Midbrain (tissue), 1 donor: ENCODE results near the gene TRPV2.

Source experiments
- DNase-seq: peaks from one replicate; lab custom pipeline; 2025; lab: John Stamatoyannopoulos, UW

Gene TRPV2

GRCh38 chr17:16474012-16474725, 58.8 kb downstream of the TRPV2 start:
- DNase-seq, result no peak

DNA sequence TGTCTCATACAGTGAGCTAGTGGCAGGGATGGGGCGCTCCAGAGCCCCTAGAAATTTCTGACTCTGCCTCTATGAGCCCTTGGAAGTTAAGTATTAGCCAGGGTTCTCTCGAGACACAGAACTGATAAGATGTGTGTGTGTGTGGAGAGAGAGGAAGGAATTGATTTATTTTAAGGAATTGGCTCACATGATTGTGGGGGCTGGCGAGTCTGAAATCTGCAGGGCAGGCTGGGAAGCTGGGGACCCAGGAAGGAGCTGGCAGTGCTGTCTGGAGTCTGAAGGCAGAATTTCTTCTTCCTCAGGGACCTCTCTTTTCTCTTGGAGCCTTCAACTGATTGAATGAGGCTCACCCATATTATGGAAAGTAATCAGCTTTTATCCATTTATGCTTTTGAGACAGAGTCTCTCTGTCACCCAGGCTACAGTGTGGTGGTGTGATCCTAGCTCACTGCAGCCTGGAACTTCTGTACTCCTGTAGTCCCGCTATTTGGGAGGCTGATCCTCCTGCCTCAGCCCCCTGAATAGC, 59.9 kb downstream of the TRPV2 start:
- DNase-seq, result no peak

DNA sequence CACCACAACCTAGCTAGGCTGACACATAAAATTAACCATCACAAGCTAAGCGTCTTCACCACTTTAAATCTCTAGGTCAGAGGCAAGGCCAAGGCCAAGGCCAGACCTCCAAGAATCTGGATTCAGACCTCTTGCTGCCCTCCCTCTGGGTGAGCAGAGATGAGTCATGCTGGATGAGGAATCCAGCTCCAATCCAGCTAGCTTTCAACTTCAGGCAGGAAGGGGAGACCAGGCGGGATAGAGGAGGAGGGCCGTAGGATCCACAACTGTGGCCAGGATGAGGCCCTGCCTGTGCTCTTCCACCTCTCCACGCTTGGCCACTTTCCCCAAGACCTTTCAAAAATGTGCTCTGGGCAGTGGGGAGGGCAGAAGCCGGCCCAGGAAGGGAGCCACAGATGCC, 61.9 kb downstream of the TRPV2 start:
- DNase-seq, result no peak

DNA sequence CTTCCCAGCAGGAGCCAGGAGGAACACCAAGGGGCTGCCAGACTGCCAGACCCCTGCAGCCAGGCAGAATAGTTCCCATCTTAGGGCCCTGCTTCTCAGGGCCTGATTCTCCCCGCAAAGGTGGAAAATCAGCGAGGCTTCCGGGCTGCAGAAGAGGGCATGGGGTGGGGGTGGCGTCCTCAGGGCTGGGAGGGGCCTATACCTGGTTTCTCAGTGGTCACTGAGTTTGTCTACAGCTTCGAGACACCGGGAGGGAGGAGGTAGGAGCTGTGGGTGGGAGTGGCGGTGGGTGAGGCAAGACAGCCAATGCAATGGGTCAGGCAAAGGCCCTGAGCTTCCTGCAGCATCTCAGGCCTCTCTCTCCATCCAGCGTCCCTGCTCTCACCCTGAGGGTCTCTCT, 62.3 kb downstream of the TRPV2 start:
- no peak for DNase-seq

DNA sequence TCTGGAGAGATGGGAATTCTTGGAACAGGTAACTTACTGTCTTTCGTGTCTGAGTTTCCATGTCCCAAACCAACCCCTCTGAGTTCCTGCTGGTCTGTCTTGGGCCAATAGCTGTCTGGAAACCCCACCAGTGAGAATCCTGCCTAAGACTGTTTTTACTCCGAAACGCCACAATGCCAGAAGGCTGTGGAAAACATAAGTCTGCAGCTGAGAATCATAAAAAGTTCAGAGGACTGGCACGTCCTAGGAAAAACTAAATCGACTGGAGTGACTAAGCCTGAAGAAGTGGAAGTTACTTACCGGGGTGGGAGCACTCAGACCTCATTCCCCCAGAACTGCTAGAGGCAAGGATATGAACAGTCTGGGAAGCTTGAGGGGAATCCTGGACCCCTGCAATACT, 63.3 kb downstream of the TRPV2 start:
- no peak for DNase-seq

GRCh38 chr17:16479264-16479663, 63.9 kb downstream of the TRPV2 start:
- DNase-seq, result no peak

- DNase-seq, result no peak
These were observed 65.6 kb downstream of the TRPV2 start for GRCh38 chr17:16480995-16481394.

DNA sequence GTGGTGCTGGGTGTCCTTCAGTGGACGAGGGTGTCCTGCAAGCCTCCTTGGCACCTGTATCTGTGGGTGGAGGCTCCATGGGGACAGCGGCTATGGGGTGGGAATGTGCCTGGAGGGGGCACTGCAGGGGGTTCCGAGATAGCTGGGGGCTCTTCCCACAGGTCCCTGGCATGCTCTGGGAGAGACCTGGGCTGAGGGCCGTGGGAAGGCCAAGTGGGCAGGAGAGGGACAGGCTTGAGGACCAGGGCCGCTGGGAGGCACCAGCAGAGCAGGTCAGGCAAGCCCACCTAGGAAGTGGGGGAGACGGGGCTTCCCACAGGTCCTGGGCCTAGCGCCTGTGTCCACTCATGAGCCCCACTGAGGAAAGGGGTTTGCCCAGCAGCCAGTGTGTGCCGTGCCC, 66.9 kb downstream of the TRPV2 start:
- DNase-seq, result no peak

DNA sequence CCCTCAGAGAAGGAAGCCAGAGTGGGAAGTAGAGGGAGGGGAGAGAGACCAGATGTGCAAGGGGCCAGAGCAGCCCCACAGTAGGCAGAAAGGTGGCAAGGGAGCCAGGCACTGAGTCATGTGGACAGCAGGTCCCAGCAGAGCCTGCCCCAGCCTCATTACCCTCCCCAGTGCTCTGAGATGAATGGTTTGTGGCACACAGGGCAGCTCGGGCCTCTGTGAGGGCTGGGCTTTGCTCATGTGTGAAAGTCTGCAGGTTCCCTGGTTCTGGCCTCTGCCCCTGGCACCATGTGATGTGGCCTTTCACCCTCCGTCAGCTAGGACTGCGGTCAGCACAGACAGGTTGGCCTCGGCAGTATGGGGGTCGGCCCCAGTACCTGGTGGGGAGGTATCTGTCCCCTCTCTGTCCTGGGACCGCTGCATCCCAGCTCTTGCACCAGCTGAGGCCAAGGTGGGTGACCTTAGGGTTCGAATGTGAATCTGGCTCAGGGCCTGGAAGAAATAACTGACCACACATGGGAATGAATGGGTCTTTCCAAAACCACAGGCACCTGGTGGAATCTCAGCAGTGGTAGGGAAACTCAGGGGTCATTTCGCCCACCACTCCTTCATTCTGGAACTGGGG, 67.8 kb downstream of the TRPV2 start:
- DNase-seq, result no peak

- no peak for DNase-seq
These were observed 69.2 kb downstream of the TRPV2 start for GRCh38 chr17:16484445-16485175.
